Bronchial epithelial cell (primary cell): ENCODE results near the gene ARHGAP15. TPM values are rescaled to one million over a fixed set of nuclear protein-coding genes. Genes with fewer than 3 reads are reported as not detected.

Experiments
- DNase-seq: peaks from one replicate; pipeline ENCODE4 v3.0.0-alpha.2; 2010; ENCODE audit warnings: low read depth
- FAIRE-seq: peaks from 2 replicates; lab custom pipeline; 2011; peaks lifted over from hg19 to GRCh38; lab: Jason Lieb, UNC
- H3K27me3 ChIP-seq: 2 replicates; pipeline ENCODE4 v1.5.1; 2011; ENCODE audit warnings: low read length; ENCODE audit not compliant: control insufficient read depth, insufficient read depth
- H3K36me3 ChIP-seq: 2 replicates; pipeline ENCODE4 v1.5.1; 2011; ENCODE audit warnings: low read length; ENCODE audit not compliant: control insufficient read depth, insufficient read depth
- H3K4me3 ChIP-seq: 2 replicates; pipeline ENCODE4 v1.5.1; 2011; ENCODE audit warnings: mild to moderate bottlenecking, low read depth, low read length, control low read depth
- CTCF ChIP-seq: IDR thresholded peaks from 2 replicates; pipeline ENCODE4 v1.5.1; 2011; ENCODE audit warnings: mild to moderate bottlenecking, moderate library complexity, low read length, control low read depth, inconsistent platforms; ENCODE audit not compliant: insufficient read depth, severe bottlenecking
- total RNA-seq: library from RNA; depleted of rRNA; stranded (reverse); fragments of >200 nt; gene quantifications from 2 replicates; pipeline ENCODE4 v1.2.1, GENCODE V29; 2014

Gene ARHGAP15
- total RNA-seq, 1 donor from 2014 or later, result not detected

GRCh38 chr2:143726151-143726845 lies 597.1 kb downstream of the ARHGAP15 start:
- TF ChIP-seq CTCF, result no peak
- DNase-seq, result no peak
- Histone ChIP-seq H3K36me3 (no peaks in the 10 kb centered on the region), H3K27me3 (no peaks in the 10 kb centered on the region), H3K4me3 (no peak overlapping the region)
- no peak for FAIRE-seq

- DNase-seq (peak; percentile 87), FAIRE-seq (no peak)
- Histone ChIP-seq H3K4me3 (no peak overlapping the region), H3K27me3 (no peaks in the 10 kb centered on the region), H3K36me3 (no peaks in the 10 kb centered on the region)
- no peak for TF ChIP-seq CTCF
These were observed 599.3 kb downstream of the ARHGAP15 start for GRCh38 chr2:143728498-143728897.

DNA sequence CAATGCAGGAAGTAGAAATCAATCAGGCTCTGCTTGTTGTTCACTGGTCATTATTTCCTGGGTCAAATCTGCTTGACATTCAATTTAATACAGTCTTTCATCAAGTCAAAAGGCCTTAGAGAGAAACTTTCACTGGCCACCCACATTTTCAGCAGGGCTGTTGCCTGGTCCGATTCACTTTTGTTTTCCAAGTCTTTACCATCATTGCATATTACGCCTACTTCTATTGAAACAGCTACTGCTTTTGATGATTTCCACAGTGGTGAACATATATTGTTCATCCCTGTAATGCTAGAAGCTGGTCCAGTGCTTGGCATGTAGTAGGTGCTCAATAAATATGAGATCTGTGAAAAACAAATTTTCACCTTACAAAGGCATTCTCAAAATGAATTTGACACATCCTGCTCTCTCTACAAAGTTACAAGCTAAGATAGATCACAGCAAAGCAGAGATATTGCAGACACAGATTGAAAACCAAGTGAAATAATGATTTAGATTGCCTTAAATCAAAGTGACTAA lies 600.1 kb downstream of the ARHGAP15 start:
- no peak for DNase-seq
- Histone ChIP-seq H3K36me3 (no peaks in the 10 kb centered on the region), H3K4me3 (no peak overlapping the region), H3K27me3 (no peaks in the 10 kb centered on the region)
- TF ChIP-seq CTCF, result no peak
- no peak for FAIRE-seq

GRCh38 chr2:143730155-143730952 lies 601.1 kb downstream of the ARHGAP15 start:
- H3K27me3 ChIP-seq, result no peaks in the 10 kb centered on the region
- DNase-seq, result peak; percentile 91
- no peak for FAIRE-seq
- no peak for TF ChIP-seq CTCF
- no peak overlapping the region for H3K4me3 ChIP-seq
- H3K36me3 ChIP-seq, result no peaks in the 10 kb centered on the region

- Histone ChIP-seq H3K36me3 (no peaks in the 10 kb centered on the region), H3K27me3 (no peaks in the 10 kb centered on the region), H3K4me3 (no peak overlapping the region)
- no peak for FAIRE-seq
- no peak for TF ChIP-seq CTCF
- DNase-seq, result peak; percentile 20
These were observed 601.7 kb downstream of the ARHGAP15 start for GRCh38 chr2:143730953-143731260.
